Subcutaneous abdominal adipose tissue (tissue), 5 donors: Measurements from ENCODE around the gene EPS8L2.

ENCODE experiments used
- H3K27ac ChIP-seq: one replicate; pipeline ENCODE4 v1.7.0; 2013; ENCODE audit warnings: low read depth, mild to moderate bottlenecking, inconsistent platforms, low read length, moderate library complexity
- H3K27me3 ChIP-seq, 5 donors: one replicate each; pipeline ENCODE4 v1.7.0; 2013; ENCODE audit warnings: low read length in 5 of 5, inconsistent platforms in 1 of 5; ENCODE audit not compliant: control insufficient read depth in 5 of 5, insufficient read depth in 4 of 5
- H3K36me3 ChIP-seq, 5 donors: one replicate each; pipeline ENCODE4 v1.7.0; 2013; ENCODE audit warnings: low read length in 5 of 5; ENCODE audit not compliant: control insufficient read depth in 5 of 5, insufficient read depth in 5 of 5
- H3K4me1 ChIP-seq, 5 donors: one replicate each; pipeline ENCODE4 v1.7.0; 2013; ENCODE audit warnings: low read length in 5 of 5, mild to moderate bottlenecking in 3 of 5, moderate library complexity in 1 of 5; ENCODE audit not compliant: control insufficient read depth in 5 of 5, insufficient read depth in 5 of 5
- H3K4me3 ChIP-seq, 5 donors: one replicate each; pipeline ENCODE4 v1.7.0; 2013; ENCODE audit warnings: low read length in 5 of 5, low read depth in 1 of 5
- H3K9ac ChIP-seq, 5 donors: one replicate each; pipeline ENCODE4 v1.7.0; 2013; ENCODE audit warnings: low read length in 5 of 5, mild to moderate bottlenecking in 4 of 5, moderate library complexity in 3 of 5
- H3K9me3 ChIP-seq, 5 donors: one replicate each; pipeline ENCODE4 v1.7.0; 2013; ENCODE audit warnings: low read length in 5 of 5; ENCODE audit not compliant: control insufficient read depth in 5 of 5
- donor health status: healthy.
- donor health status: healthy.
- donor health status: healthy.
- donor health status: healthy.
- donor health status: healthy.

EPS8L2 gene

DNA sequence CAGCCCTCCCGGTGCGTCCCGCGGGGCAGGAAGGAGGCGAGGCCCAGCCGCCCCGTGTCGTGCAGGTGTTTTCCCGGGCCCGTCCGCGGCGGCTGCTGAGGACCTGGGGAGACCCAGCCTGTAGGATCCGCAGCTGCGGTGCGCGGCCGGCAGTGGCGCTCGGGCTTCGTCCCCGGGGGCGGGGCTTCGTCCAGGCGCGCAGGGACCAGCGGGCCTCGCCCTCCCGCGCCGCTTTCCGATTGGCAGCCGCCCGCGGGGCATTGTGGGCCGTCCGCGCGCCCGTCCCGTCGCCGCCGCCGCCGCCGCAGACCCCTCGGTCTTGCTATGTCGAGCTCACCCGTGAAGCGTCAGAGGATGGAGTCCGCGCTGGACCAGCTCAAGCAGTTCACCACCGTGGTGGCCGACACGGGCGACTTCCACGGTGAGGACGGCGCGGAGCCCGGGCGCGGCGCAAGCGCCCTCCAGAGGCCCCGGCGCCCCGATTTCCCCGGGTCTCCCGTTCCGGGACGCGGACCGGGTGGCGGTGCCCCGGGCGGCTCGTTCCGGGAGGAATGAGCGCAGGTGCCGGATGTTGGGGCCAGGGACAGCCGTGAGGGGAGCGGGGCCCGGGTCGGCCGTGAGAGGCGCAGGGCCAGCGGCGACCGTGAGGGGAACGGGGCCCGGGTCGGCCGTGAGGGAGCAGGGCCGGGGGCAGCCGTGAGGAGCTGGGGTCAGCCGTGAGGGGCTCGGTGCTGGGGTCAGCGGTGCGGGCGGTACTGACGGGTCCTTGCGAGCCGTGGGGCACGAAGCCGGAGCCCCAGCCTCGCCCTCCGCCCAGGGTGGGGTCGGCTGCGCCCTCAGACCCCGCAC, 41.4 kb downstream of the EPS8L2 start, which contains the start of gene TALDO1:
TALDO1 (plus strand) TSS at position 307 of the 849 bp plus-strand sequence; CDS start at position 325, 18 bp downstream.
- H3K36me3 ChIP-seq, result peaks cover 0 to under 1% (median 0%) of the 10 kb centered on the region in 5 donors
- H3K9me3 ChIP-seq, result no peaks in the 10 kb centered on the region

DNA sequence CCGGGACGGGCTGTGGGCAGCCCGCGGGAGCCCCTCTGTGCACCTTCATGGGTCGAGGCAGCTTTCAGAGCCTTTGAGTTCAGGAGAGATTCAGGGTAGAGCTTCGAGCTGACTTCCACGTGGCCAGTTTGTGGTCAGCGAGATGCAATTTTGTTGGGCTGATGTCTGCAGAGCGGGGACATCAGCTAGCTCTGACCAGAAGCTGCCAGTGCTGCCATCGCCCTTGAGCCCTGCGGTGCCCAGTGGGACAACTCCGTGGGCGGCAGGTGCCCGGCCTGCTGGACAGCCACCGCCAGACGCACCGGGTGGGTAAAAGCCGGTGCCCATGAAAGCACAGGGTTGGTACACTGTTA, 42.0 kb downstream of the EPS8L2 start:
- H3K36me3 ChIP-seq, result peaks cover 0 to 6% (median 2%) of the 10 kb centered on the region in 5 donors
- H3K4me1 ChIP-seq, result peaks cover 0 to 48% (median 31%) of the 10 kb centered on the region in 5 donors
- H3K4me3 ChIP-seq, result peak overlapping the region; percentile 67 to 83 (median 74)
- peak overlapping the region in 4 of 5 donors; percentile 82 to 90 (median 86) for H3K9ac ChIP-seq
- H3K27ac ChIP-seq, result peak overlapping the region; percentile 81
- no peaks in the 10 kb centered on the region for H3K9me3 ChIP-seq
- no peaks in the 10 kb centered on the region for H3K27me3 ChIP-seq

More for the DNA sequence above, 41.4 kb downstream of the EPS8L2 start, which contains the start of gene TALDO1:
- H3K27ac ChIP-seq, result peak within 1 kb of the TSS; percentile 81
- H3K4me1 ChIP-seq, result peaks cover 0 to 43% (median 31%) of the 10 kb centered on the region in 5 donors
- H3K9ac ChIP-seq, result peak within 1 kb of the TSS; percentile 73 to 90 (median 86)
- H3K27me3 ChIP-seq, result no peaks in the 10 kb centered on the region
- peak within 1 kb of the TSS; percentile 67 to 83 (median 74) for H3K4me3 ChIP-seq

GRCh38 chr11:749731-750130, 43.7 kb downstream of the EPS8L2 start:
- Histone ChIP-seq H3K9ac (no peak overlapping the region), H3K27ac (peak overlapping the region; percentile 81), H3K27me3 (no peaks in the 10 kb centered on the region)

GRCh38 chr11:760236-760635, 54.2 kb downstream of the EPS8L2 start:
- H3K27ac ChIP-seq, result no peak overlapping the region
- H3K9ac ChIP-seq, result peak overlapping the region in 2 of 5 donors; percentile 2 to 20
- H3K4me1 ChIP-seq, result peaks cover 0 to 24% (median 7%) of the 10 kb centered on the region in 5 donors
- H3K36me3 ChIP-seq, result peaks cover 0 to 88% (median 70%) of the 10 kb centered on the region in 5 donors
- H3K27me3 ChIP-seq, result no peaks in the 10 kb centered on the region
- no peak overlapping the region for H3K4me3 ChIP-seq
- H3K9me3 ChIP-seq, result no peaks in the 10 kb centered on the region

More at GRCh38 chr11:749731-750130, 43.7 kb downstream of the EPS8L2 start:
- H3K4me1 ChIP-seq, result peaks cover 0 to 48% (median 31%) of the 10 kb centered on the region in 5 donors
- peaks cover 0 to 6% (median 2%) of the 10 kb centered on the region in 5 donors for H3K36me3 ChIP-seq
- no peak overlapping the region for H3K4me3 ChIP-seq
- H3K9me3 ChIP-seq, result no peaks in the 10 kb centered on the region

- H3K36me3 ChIP-seq, result peaks cover 0 to 86% (median 69%) of the 10 kb centered on the region in 5 donors
Observed at GRCh38 chr11:761526-762108, 55.6 kb downstream of the EPS8L2 start.

DNA sequence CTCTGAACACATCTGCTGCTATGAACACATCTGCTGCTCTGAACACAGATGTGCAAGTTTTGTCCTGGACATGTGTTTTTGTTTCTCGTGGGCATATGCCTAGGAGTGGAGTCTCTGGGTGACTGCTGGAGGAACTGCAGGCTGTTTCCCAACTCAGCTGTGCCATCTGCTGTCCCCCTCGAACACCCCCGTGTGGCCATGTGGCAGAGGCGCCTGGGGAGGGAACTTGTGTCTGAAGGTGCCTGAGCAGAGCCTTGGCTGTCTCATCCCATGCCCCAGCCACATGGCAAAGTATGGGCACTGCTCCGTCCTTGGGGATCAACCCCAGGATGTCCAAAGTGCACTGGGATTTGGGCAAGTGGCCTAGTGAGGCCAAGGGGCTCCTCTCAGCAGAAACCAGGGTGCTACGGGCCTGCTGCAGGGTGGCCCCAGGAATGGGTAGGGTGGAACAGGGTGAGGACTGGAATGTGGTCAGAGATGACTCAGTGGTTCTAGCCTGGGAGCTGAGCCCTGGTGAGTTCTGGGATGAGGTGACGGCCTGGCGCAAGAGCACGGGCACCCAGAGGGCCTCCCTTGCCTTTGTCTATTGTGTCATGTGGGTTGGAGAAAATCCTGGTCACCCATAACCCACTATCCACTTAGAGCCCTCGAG, 56.5 kb downstream of the EPS8L2 start:
- Histone ChIP-seq H3K36me3 (peaks cover 0 to 86% (median 68%) of the 10 kb centered on the region in 5 donors), H3K27me3 (no peaks in the 10 kb centered on the region), H3K9ac (peak overlapping the region in 1 of 5 donors; percentile 39), H3K9me3 (no peaks in the 10 kb centered on the region), H3K4me1 (peaks cover 0 to 35% (median 7%) of the 10 kb centered on the region in 5 donors), H3K27ac (peak overlapping the region; percentile 66), H3K4me3 (no peak overlapping the region)

More at GRCh38 chr11:761526-762108, 55.6 kb downstream of the EPS8L2 start:
- H3K27ac ChIP-seq, result peak overlapping the region; percentile 66
- no peak overlapping the region for H3K4me3 ChIP-seq
- H3K27me3 ChIP-seq, result no peaks in the 10 kb centered on the region
- no peaks in the 10 kb centered on the region for H3K9me3 ChIP-seq
- H3K9ac ChIP-seq, result no peak overlapping the region
- H3K4me1 ChIP-seq, result peaks cover 0 to 30% (median 7%) of the 10 kb centered on the region in 5 donors

DNA sequence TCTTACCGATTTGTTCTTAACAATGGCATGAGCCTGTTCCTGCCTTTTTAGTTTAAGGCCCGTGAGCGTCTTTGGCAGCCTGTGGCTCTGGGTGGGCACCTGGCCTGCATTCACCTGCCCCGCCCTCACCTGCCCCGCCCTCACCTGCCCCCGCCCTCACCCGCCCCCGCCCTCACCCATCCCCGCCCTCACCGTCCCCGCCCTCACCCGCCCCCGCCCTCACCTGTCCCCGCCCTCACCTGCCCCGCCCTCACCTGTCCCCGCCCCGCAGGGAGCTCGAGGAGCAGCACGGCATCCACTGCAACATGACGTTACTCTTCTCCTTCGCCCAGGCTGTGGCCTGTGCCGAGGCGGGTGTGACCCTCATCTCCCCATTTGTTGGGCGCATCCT, 57.0 kb downstream of the EPS8L2 start:
- no peaks in the 10 kb centered on the region for H3K9me3 ChIP-seq
- H3K36me3 ChIP-seq, result peaks cover 0 to 84% (median 65%) of the 10 kb centered on the region in 5 donors
- peak overlapping the region; percentile 66 for H3K27ac ChIP-seq
- no peak overlapping the region for H3K4me3 ChIP-seq
- no peaks in the 10 kb centered on the region for H3K27me3 ChIP-seq
- peaks cover 0 to 35% (median 7%) of the 10 kb centered on the region in 5 donors for H3K4me1 ChIP-seq
- H3K9ac ChIP-seq, result no peak overlapping the region

GRCh38 chr11:763549-764321, 57.7 kb downstream of the EPS8L2 start:
- H3K4me1 ChIP-seq, result peaks cover 0 to 35% (median 7%) of the 10 kb centered on the region in 5 donors
- no peaks in the 10 kb centered on the region for H3K27me3 ChIP-seq
- no peaks in the 10 kb centered on the region for H3K9me3 ChIP-seq
- H3K4me3 ChIP-seq, result no peak overlapping the region
- H3K36me3 ChIP-seq, result peaks cover 0 to 83% (median 65%) of the 10 kb centered on the region in 5 donors
- H3K9ac ChIP-seq, result no peak overlapping the region
- H3K27ac ChIP-seq, result peak overlapping the region; percentile 60

DNA sequence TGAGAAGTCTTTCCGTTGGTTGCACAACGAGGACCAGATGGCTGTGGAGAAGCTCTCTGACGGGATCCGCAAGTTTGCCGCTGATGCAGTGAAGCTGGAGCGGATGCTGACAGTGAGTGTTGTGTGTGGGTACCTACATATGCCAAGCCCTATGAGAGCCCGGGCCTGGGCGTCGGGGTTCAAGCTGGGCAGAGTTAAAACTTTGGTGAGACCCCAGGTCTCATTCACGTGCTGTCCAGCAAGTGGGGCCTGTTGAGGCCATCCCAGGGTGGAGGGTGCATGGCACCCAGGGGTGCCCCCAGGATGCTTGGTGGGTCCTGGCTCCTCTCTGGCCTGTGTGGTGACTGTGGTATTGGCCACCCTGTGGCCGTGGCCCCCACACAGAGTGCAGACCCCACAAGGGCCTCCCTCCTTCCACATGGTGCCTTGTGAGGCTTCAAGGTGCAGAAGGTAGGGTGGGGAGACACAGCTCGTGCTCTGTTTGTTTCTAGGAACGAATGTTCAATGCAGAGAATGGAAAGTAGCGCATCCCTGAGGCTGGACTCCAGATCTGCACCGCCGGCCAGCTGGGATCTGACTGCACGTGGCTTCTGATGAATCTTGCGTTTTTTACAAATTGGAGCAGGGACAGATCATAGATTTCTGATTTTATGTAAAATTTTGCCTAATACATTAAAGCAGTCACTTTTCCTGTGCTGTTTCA, 58.4 kb downstream of the EPS8L2 start:
- no peak overlapping the region for H3K4me3 ChIP-seq
- H3K9me3 ChIP-seq, result no peaks in the 10 kb centered on the region
- H3K36me3 ChIP-seq, result peaks cover 0 to 75% (median 58%) of the 10 kb centered on the region in 5 donors
- no peak overlapping the region for H3K9ac ChIP-seq
- H3K27ac ChIP-seq, result peak overlapping the region; percentile 60
- H3K4me1 ChIP-seq, result peaks cover 0 to 35% (median 7%) of the 10 kb centered on the region in 5 donors
- H3K27me3 ChIP-seq, result no peaks in the 10 kb centered on the region
